Esophagus (tissue), 2 donors: ENCODE data around the gene BMPR1B. TPM values are rescaled to one million over a fixed set of nuclear protein-coding genes. Genes with fewer than 3 reads are reported as not detected.
"Not testable (repeated sequence)": the region's sequence is repeated elsewhere in the genome, so short reads cannot be mapped to it uniquely, and the experiment has no call there.

Source experiments
- H3K27ac ChIP-seq, 2 donors: one replicate each; pipeline ENCODE4 v1.5.1; 2013; ENCODE audit warnings: low read depth in 2 of 2, mild to moderate bottlenecking in 2 of 2, inconsistent platforms in 1 of 2, low read length in 1 of 2, moderate library complexity in 1 of 2
- H3K27me3 ChIP-seq, 2 donors: one replicate each; pipeline ENCODE4 v1.6.1; 2013; ENCODE audit warnings: low read length in 2 of 2, control low read depth in 1 of 2, mild to moderate bottlenecking in 1 of 2; ENCODE audit not compliant: insufficient read depth in 2 of 2, control insufficient read depth in 1 of 2
- H3K36me3 ChIP-seq, 2 donors: one replicate each; pipeline ENCODE4 v1.6.1; 2013; ENCODE audit warnings: low read length in 1 of 2; ENCODE audit not compliant: control insufficient read depth in 2 of 2, insufficient read depth in 2 of 2
- H3K4me1 ChIP-seq, 2 donors: one replicate each; pipeline ENCODE4 v1.6.1; 2013; ENCODE audit warnings: low read length in 1 of 2; ENCODE audit not compliant: control insufficient read depth in 2 of 2, insufficient read depth in 2 of 2
- H3K4me3 ChIP-seq, 2 donors: one replicate each; pipeline ENCODE4 v1.5.1; 2013; ENCODE audit warnings: low read length in 2 of 2, mild to moderate bottlenecking in 2 of 2, low read depth in 1 of 2, moderate library complexity in 1 of 2
- H3K9me3 ChIP-seq, 2 donors: one replicate each; pipeline ENCODE4 v1.6.1; 2013; ENCODE audit warnings: mild to moderate bottlenecking in 2 of 2, low read depth in 1 of 2, low read length in 1 of 2, moderate library complexity in 1 of 2; ENCODE audit not compliant: control insufficient read depth in 2 of 2, insufficient read depth in 1 of 2
- WGBS, 2 donors: extraction: QIAGEN DNeasy Blood & Tissue Kit; methylation state at CpG; one replicate each; pipeline ENCODE4 v1.1.7; 2013; 5-methylcytosine and 5-hydroxymethylcytosine counted together
- polyA plus RNA-seq, 2 donors: library from polyadenylated mRNA; stranded (reverse); fragments of 200-250 nt; gene quantifications; one replicate each; pipeline ENCODE4 v1.2.3, GENCODE V29; 2013
- donor health status: healthy with polysubstance abuse.
- donor health status: Bipolar disorder and iron deficiency.

Gene BMPR1B
- polyA plus RNA-seq, 2 donors, result 0.18 to 0.22 TPM

DNA sequence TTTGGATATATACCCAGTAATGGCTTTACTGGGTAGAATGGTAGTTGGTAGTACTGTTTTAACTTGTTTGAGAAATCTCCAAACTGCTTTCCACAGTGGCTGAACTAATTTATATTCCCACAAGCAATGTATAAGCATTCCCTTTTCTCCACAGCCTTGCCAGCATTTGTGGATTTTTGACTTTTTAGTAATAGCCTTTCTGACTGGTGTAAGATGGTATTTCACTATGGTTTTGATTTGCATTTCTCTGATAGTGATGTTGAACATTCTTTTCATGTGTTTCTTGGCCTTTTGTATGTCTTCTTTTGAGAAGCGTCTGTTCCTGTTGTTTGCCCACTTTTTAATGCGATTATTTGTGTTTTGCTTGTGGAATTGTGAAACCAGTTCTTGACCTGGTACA is 290.5 kb downstream of the BMPR1B start:
- Histone ChIP-seq H3K9me3 (no peaks in the 10 kb centered on the region), H3K4me3 (no peak overlapping the region), H3K4me1 (no peaks in the 10 kb centered on the region), H3K27ac (no peak overlapping the region), H3K27me3 (no peaks in the 10 kb centered on the region), H3K36me3 (no peaks in the 10 kb centered on the region)
- WGBS, 2 donors, result 89 to 90% methylated on average over 2 of the region's 2 CpGs

GRCh38 chr4:95049551-95050233 is 291.9 kb downstream of the BMPR1B start:
- no peaks in the 10 kb centered on the region for H3K4me1 ChIP-seq
- 57 to 74% methylated on average over 2 of the region's 2 CpGs for WGBS, 2 donors
- H3K4me3 ChIP-seq, result no peak overlapping the region
- H3K9me3 ChIP-seq, result no peaks in the 10 kb centered on the region
- H3K27ac ChIP-seq, result no peak overlapping the region
- no peaks in the 10 kb centered on the region for H3K27me3 ChIP-seq
- no peaks in the 10 kb centered on the region for H3K36me3 ChIP-seq

GRCh38 chr4:95050980-95051701 is 293.4 kb downstream of the BMPR1B start:
- Histone ChIP-seq H3K9me3 (no peaks in the 10 kb centered on the region), H3K36me3 (no peaks in the 10 kb centered on the region), H3K27me3 (no peaks in the 10 kb centered on the region), H3K4me1 (no peaks in the 10 kb centered on the region), H3K4me3 (no peak overlapping the region), H3K27ac (no peak overlapping the region)
- 55 to 62% methylated on average over 13 of the region's 13 CpGs for WGBS, 2 donors

GRCh38 chr4:95051702-95052020 is 293.9 kb downstream of the BMPR1B start:
- no peaks in the 10 kb centered on the region for H3K9me3 ChIP-seq
- no peaks in the 10 kb centered on the region for H3K36me3 ChIP-seq
- H3K27ac ChIP-seq, result no peak overlapping the region
- H3K27me3 ChIP-seq, result no peaks in the 10 kb centered on the region
- 72 to 81% methylated on average over 2 of the region's 2 CpGs for WGBS, 2 donors
- no peaks in the 10 kb centered on the region for H3K4me1 ChIP-seq
- H3K4me3 ChIP-seq, result no peak overlapping the region

GRCh38 chr4:95058991-95059390 is 301.2 kb downstream of the BMPR1B start:
- no peaks in the 10 kb centered on the region for H3K27me3 ChIP-seq
- no peak overlapping the region for H3K27ac ChIP-seq
- no peak overlapping the region for H3K4me3 ChIP-seq
- no peaks in the 10 kb centered on the region for H3K4me1 ChIP-seq
- 88 to 94% methylated on average over 1 of the region's 1 CpG for WGBS, 2 donors
- H3K36me3 ChIP-seq, result no peaks in the 10 kb centered on the region
- no peaks in the 10 kb centered on the region for H3K9me3 ChIP-seq

DNA sequence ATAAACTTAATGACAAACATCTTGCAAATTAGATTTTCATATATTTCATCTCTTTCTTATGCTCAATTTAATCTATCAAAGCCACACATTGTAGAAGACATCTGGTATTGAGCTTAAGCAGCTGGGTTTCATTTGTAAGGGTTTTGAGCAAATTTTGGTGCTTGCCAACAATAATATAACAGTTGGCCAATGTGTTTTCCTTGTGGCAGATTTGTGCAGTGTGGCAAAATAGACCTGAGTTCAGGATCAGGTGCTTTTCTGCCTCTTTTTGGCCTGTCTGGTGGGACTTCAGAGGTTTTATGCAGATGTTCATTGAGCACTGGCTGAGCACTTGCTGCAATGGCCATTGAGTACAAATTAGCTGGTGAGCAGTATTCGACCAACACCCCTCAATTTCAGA is 301.9 kb downstream of the BMPR1B start:
- 77 to 84% methylated on average over 1 of the region's 1 CpG for WGBS, 2 donors
- no peaks in the 10 kb centered on the region for H3K9me3 ChIP-seq
- H3K36me3 ChIP-seq, result no peaks in the 10 kb centered on the region
- H3K27ac ChIP-seq, result no peak overlapping the region
- no peaks in the 10 kb centered on the region for H3K27me3 ChIP-seq
- H3K4me1 ChIP-seq, result no peaks in the 10 kb centered on the region
- H3K4me3 ChIP-seq, result no peak overlapping the region

DNA sequence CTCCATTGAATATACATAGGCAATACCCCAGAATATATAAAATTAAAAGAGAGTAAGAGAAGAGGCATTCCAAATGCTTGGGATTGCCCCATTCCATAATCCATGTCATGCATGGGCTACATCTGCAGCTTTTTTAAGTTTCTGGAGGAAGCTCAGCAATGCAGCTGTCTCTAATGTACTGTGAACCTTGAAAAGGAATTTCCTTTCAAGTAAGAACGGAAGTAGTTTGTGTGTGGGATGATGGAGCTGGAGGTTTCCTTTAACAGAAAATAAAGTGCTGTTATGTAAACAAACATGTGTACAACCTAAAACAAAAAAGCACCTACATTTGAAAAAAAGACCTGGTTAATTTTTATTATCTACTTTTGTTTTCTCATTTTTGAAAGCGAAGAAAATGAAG is 303.5 kb downstream of the BMPR1B start:
- WGBS, 2 donors, result 59 to 66% methylated on average over 2 of the region's 2 CpGs
- no peaks in the 10 kb centered on the region for H3K36me3 ChIP-seq
- H3K27ac ChIP-seq, result no peak overlapping the region
- no peak overlapping the region for H3K4me3 ChIP-seq
- no peaks in the 10 kb centered on the region for H3K27me3 ChIP-seq
- no peaks in the 10 kb centered on the region for H3K9me3 ChIP-seq
- H3K4me1 ChIP-seq, result no peaks in the 10 kb centered on the region

DNA sequence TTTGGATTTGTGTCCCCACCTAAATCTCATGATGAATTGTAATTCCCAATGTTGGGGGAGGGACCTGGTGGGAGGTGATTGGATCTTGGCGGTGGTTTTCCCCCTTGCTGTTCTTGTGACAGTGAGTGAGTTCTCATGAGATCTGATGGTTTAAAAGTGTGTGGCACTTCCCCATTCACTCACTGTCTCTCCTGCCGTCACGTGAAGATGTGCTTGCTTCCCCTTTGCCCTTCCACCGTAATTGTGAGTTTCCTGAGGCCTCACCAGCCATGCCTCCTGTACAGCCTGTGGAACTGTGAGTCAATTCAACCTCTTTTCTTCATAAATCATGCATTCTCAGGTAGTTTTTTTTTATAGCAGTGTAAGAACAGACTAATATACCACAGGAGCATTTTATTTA is 304.0 kb downstream of the BMPR1B start:
- H3K36me3 ChIP-seq, H3K4me3 ChIP-seq, H3K9me3 ChIP-seq, H3K27me3 ChIP-seq, H3K4me1 ChIP-seq, H3K27ac ChIP-seq: not testable (repeated sequence)
- WGBS, 2 donors, result 72 to 78% methylated on average over 4 of the region's 4 CpGs

GRCh38 chr4:95066050-95066449 is 308.3 kb downstream of the BMPR1B start:
- Histone ChIP-seq H3K4me1 (no peaks in the 10 kb centered on the region), H3K27ac (no peak overlapping the region), H3K9me3 (no peaks in the 10 kb centered on the region), H3K36me3 (no peaks in the 10 kb centered on the region), H3K27me3 (no peaks in the 10 kb centered on the region), H3K4me3 (no peak overlapping the region)
- 20 to 21% methylated on average over 1 of the region's 1 CpG for WGBS, 2 donors

- Histone ChIP-seq H3K9me3 (no peaks in the 10 kb centered on the region), H3K27ac (no peak overlapping the region), H3K36me3 (no peaks in the 10 kb centered on the region), H3K27me3 (no peaks in the 10 kb centered on the region), H3K4me1 (no peaks in the 10 kb centered on the region), H3K4me3 (no peak overlapping the region)
- 92 to 96% methylated on average over 1 of the region's 1 CpG for WGBS, 2 donors
These were observed 310.6 kb downstream of the BMPR1B start for GRCh38 chr4:95068401-95068800.
